ENCODE measurements around the gene ZNF335.
"Not testable (repeated sequence)": the region's sequence is repeated elsewhere in the genome, so short reads cannot be mapped to it uniquely, and the experiment has no call there.

The ZNF335 gene

DNA sequence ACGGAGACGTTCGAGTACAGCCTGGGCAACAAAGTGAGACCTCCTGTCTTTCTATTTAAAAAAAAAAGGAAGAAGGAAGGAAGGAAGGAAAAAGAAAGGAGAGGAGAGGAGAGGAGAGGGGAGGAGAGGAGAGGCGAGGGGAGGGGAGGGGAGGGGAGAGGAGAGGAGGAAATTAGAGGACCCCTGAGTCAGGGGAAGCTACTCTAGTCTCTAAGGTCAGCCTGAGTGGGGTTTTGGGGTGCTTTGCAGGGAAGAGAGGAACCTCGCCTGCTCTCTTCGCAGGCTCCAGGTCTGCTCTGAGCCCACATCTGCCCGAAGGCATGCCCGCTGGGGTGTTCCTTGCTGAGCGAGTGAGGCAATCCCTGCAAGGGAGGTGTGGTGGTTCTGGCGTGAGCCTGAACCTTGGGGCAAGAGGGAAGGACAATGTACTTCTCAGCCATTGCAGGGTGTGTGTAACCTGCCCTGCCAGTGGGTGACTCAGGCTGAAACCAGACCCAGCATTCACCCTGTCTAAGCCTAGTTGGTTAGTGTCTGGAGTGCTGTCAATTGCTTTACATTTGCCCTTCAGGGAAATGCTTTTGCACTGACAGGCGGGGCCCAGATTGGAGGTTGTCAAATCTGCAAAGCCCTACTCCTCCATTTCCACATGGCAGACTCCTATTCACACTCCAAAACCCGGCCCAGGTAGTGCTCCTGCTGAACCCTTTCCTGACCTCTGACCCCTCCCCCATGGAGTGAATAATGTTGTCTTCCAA, 21.4 kb upstream of the ZNF335 start:
- H3K36me3 ChIP-seq (ENCODE audit: control insufficient read depth in 1 of 2, insufficient read depth in 2 of 2, low read length in 2 of 2), result no peaks in the 10 kb centered on the region
- H3K27me3 ChIP-seq (ENCODE audit: control insufficient read depth in 1 of 2, insufficient read depth in 2 of 2, low read length in 2 of 2), result no peaks in the 10 kb centered on the region
- no peaks in the 10 kb centered on the region for H3K4me1 ChIP-seq (ENCODE audit: control insufficient read depth in 1 of 2, insufficient read depth in 2 of 2, low read length in 2 of 2)
- H3K9ac ChIP-seq (ENCODE audit: low read depth in 1 of 2, low read length in 2 of 2), result no peak overlapping the region
- no peaks in the 10 kb centered on the region for H3K9me3 ChIP-seq (ENCODE audit: control insufficient read depth in 1 of 2, low read length in 2 of 2)
- no peak overlapping the region for H3K4me3 ChIP-seq (ENCODE audit: low read depth in 1 of 2, low read length in 2 of 2)
- no peak overlapping the region for H3K27ac ChIP-seq (ENCODE audit: low read depth, low read length)

DNA sequence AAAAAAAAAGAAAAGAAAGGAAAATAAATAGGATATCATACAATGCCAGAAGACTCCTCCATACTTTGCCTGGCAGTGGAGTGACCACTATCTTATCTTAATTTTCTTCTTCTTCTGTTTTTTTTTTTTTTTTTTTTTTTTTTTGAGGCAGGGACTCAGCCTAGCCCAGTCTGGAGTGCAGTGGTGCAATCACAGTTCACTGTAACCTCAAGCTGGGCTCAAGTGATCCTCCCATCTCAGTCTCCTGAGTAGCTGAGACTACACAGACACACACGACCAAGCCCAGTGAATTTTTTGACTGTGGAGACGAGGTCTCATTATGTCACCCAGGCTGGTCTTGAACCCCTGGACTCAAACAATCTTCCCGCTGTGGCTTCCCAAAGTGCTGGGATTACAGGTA, 19.6 kb upstream of the ZNF335 start:
- no peak overlapping the region for H3K4me3 ChIP-seq (ENCODE audit: low read depth in 1 of 2, low read length in 2 of 2)
- no peak overlapping the region for H3K9ac ChIP-seq (ENCODE audit: low read depth in 1 of 2, low read length in 2 of 2)
- H3K27me3 ChIP-seq (ENCODE audit: control insufficient read depth in 1 of 2, insufficient read depth in 2 of 2, low read length in 2 of 2), result no peaks in the 10 kb centered on the region
- no peak overlapping the region for H3K27ac ChIP-seq (ENCODE audit: low read depth, low read length)
- no peaks in the 10 kb centered on the region for H3K9me3 ChIP-seq (ENCODE audit: control insufficient read depth in 1 of 2, low read length in 2 of 2)
- H3K4me1 ChIP-seq (ENCODE audit: control insufficient read depth in 1 of 2, insufficient read depth in 2 of 2, low read length in 2 of 2), result no peaks in the 10 kb centered on the region
- no peaks in the 10 kb centered on the region for H3K36me3 ChIP-seq (ENCODE audit: control insufficient read depth in 1 of 2, insufficient read depth in 2 of 2, low read length in 2 of 2)

DNA sequence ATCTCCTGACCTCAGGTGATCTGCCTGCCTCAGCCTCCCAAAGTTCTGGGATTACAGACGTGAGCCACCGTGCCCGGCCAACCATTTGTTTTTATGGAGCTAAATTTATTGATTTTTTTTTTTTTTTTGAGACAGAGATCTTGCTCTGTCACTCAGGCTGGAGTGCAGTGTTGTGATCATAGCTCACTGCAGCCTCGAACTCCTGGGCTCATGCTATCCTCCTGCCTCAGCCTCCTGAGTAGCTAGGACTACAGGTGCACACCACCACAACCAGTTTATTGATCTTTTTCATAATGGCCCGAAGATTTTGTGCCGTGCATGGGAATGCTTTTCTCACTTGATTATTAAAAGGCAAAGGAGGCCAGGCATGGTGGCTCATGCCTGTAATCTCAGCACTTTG, 16.8 kb upstream of the ZNF335 start:
- not testable (repeated sequence) for H3K9ac ChIP-seq (ENCODE audit: low read depth in 1 of 2, low read length in 2 of 2); H3K9me3 ChIP-seq (ENCODE audit: control insufficient read depth in 1 of 2, low read length in 2 of 2); H3K27ac ChIP-seq (ENCODE audit: low read depth, low read length); H3K4me3 ChIP-seq (ENCODE audit: low read depth in 1 of 2, low read length in 2 of 2); H3K4me1 ChIP-seq (ENCODE audit: control insufficient read depth in 1 of 2, insufficient read depth in 2 of 2, low read length in 2 of 2); H3K36me3 ChIP-seq (ENCODE audit: control insufficient read depth in 1 of 2, insufficient read depth in 2 of 2, low read length in 2 of 2); H3K27me3 ChIP-seq (ENCODE audit: control insufficient read depth in 1 of 2, insufficient read depth in 2 of 2, low read length in 2 of 2)

DNA sequence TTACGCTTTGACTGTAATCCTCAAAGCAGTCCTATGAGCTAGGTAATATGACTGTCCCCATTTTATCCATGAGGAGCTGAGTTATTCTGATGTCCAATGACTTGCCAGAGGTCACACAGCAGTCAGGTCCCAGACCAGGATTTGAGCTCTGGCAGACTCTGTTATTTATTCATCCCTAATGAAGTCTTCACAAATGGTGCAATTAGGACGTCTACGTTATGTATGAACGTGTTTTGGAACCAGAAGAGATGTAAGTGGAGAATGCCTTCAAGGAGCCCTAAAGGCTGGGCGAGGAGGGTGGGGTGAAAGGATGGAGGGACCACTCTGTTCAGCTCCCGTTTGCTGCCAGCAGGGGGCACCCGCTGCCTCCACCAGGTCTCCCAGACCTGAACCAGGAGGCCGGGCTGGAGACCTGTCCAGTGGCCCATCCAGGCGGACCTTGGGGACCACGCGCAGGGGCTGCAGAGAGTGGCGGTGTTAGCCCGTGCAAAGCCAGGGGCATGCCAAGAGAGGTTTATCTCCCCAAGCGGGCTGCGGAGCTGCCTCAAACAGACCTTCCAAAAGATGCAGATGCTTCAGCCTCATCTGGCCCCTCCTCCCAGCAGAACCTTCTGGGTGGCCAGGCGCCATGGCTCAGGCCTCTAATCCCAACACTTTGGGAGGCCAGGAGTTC, 15.2 kb upstream of the ZNF335 start:
- no peaks in the 10 kb centered on the region for H3K9me3 ChIP-seq (ENCODE audit: control insufficient read depth in 1 of 2, low read length in 2 of 2)
- H3K36me3 ChIP-seq (ENCODE audit: control insufficient read depth in 1 of 2, insufficient read depth in 2 of 2, low read length in 2 of 2), result no peaks in the 10 kb centered on the region
- H3K4me3 ChIP-seq (ENCODE audit: low read depth in 1 of 2, low read length in 2 of 2), result no peak overlapping the region
- H3K9ac ChIP-seq (ENCODE audit: low read depth in 1 of 2, low read length in 2 of 2), result no peak overlapping the region
- H3K27me3 ChIP-seq (ENCODE audit: control insufficient read depth in 1 of 2, insufficient read depth in 2 of 2, low read length in 2 of 2), result peaks cover 0 to 4% of the 10 kb centered on the region in 2 donors
- no peaks in the 10 kb centered on the region for H3K4me1 ChIP-seq (ENCODE audit: control insufficient read depth in 1 of 2, insufficient read depth in 2 of 2, low read length in 2 of 2)
- no peak overlapping the region for H3K27ac ChIP-seq (ENCODE audit: low read depth, low read length)

DNA sequence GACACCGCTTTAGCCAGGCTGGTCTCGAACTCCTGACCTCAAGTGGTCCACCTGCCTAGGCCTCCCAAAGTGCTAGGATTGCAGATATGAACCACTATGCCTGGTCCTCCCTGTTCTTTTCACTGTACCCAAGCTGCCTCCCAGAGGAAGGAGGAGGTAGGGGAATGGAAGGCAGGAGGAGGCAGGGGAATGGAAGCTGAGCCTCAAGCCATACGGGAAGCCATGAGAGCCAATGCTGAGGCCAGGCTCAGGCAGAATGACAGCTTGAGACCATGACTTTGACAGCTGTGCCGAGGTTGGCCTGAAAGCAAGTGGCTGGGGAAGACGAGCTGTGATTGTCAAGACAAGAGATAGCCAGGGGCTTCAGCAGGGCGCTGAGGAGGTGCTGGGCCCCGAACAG, 13.6 kb upstream of the ZNF335 start:
- Histone ChIP-seq H3K4me3 (ENCODE audit: low read depth in 1 of 2, low read length in 2 of 2) (no peak overlapping the region), H3K36me3 (ENCODE audit: control insufficient read depth in 1 of 2, insufficient read depth in 2 of 2, low read length in 2 of 2) (no peaks in the 10 kb centered on the region), H3K9me3 (ENCODE audit: control insufficient read depth in 1 of 2, low read length in 2 of 2) (no peaks in the 10 kb centered on the region), H3K4me1 (ENCODE audit: control insufficient read depth in 1 of 2, insufficient read depth in 2 of 2, low read length in 2 of 2) (no peaks in the 10 kb centered on the region), H3K27ac (ENCODE audit: low read depth, low read length) (no peak overlapping the region), H3K9ac (ENCODE audit: low read depth in 1 of 2, low read length in 2 of 2) (no peak overlapping the region), H3K27me3 (ENCODE audit: control insufficient read depth in 1 of 2, insufficient read depth in 2 of 2, low read length in 2 of 2) (peaks cover 0 to 4% of the 10 kb centered on the region in 2 donors)

DNA sequence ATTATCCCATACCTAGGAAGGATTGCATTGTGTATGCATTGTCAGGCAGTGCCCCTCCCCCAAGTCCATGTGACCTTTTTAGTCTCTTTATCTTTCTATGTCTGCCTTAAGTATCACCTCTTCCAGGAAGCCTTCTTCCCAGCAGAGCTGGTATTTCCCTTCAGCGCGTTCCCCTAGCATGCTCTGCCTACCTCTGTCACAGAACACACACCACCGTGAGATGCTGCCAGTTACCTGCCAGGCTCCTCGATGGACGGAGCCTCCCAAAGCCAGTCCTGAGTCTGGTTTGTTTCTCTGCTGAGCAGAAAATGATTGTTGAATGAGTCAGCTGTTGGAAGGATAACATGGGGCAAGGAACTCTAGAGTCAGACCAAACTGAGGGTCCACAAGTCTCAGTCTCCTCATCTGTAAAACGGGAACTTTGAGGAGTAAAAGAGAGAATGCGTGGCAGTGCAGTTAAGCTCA, 11.3 kb upstream of the ZNF335 start:
- H3K36me3 ChIP-seq (ENCODE audit: control insufficient read depth in 1 of 2, insufficient read depth in 2 of 2, low read length in 2 of 2), result no peaks in the 10 kb centered on the region

DNA sequence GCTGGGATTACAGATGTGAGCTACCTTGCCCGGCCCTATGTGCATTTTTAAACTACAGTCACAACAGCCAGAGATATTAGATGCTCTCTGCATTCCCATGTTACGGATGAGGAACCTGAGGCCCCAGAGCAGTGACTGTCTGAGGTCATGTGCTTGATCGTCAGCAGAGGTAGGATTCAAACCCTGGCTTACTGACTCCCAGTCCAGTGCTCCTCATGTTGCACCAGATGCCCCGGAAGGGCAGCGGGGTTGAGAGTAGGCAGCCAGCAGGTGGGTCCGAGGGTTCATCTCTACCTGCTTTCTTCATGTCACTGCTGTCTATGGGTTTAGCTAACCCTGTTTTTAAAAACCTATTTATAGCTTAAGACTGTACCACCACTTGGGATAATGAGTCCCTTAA, 9.3 kb upstream of the ZNF335 start:
- no peak overlapping the region for H3K9ac ChIP-seq (ENCODE audit: low read depth in 1 of 2, low read length in 2 of 2)
- H3K27ac ChIP-seq (ENCODE audit: low read depth, low read length), result no peak overlapping the region
- peaks cover 0 to 4% of the 10 kb centered on the region in 2 donors for H3K27me3 ChIP-seq (ENCODE audit: control insufficient read depth in 1 of 2, insufficient read depth in 2 of 2, low read length in 2 of 2)
- H3K4me1 ChIP-seq (ENCODE audit: control insufficient read depth in 1 of 2, insufficient read depth in 2 of 2, low read length in 2 of 2), result no peaks in the 10 kb centered on the region
- no peaks in the 10 kb centered on the region for H3K36me3 ChIP-seq (ENCODE audit: control insufficient read depth in 1 of 2, insufficient read depth in 2 of 2, low read length in 2 of 2)
- no peak overlapping the region for H3K4me3 ChIP-seq (ENCODE audit: low read depth in 1 of 2, low read length in 2 of 2)
- H3K9me3 ChIP-seq (ENCODE audit: control insufficient read depth in 1 of 2, low read length in 2 of 2), result no peaks in the 10 kb centered on the region

More for the DNA sequence above, 11.3 kb upstream of the ZNF335 start:
- Histone ChIP-seq H3K4me3 (ENCODE audit: low read depth in 1 of 2, low read length in 2 of 2) (no peak overlapping the region), H3K27me3 (ENCODE audit: control insufficient read depth in 1 of 2, insufficient read depth in 2 of 2, low read length in 2 of 2) (peaks cover 0 to 4% of the 10 kb centered on the region in 2 donors), H3K9ac (ENCODE audit: low read depth in 1 of 2, low read length in 2 of 2) (no peak overlapping the region), H3K27ac (ENCODE audit: low read depth, low read length) (no peak overlapping the region), H3K9me3 (ENCODE audit: control insufficient read depth in 1 of 2, low read length in 2 of 2) (no peaks in the 10 kb centered on the region), H3K4me1 (ENCODE audit: control insufficient read depth in 1 of 2, insufficient read depth in 2 of 2, low read length in 2 of 2) (no peaks in the 10 kb centered on the region)

DNA sequence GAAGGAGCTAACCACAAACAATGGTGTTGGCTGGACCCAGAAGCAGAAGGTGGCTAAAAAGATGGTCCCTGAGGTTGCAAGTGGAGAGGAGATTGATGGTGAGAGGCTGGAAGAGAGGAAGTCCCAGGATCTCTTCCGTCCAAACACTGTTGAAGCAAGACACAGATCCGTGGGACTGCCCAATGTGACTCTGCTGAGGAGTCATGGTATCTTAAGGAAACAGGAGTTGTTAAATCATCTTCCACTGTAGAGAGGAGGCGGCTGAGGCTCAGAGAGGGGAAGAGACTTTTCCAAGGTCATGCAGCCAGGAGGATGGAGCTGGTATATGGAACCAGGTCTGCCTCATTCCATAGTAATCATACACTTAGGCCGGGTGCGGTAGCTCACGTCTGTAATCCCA, 4.1 kb upstream of the ZNF335 start:
- Histone ChIP-seq H3K27ac (ENCODE audit: low read depth, low read length) (no peak overlapping the region), H3K27me3 (ENCODE audit: control insufficient read depth in 1 of 2, insufficient read depth in 2 of 2, low read length in 2 of 2) (no peaks in the 10 kb centered on the region), H3K36me3 (ENCODE audit: control insufficient read depth in 1 of 2, insufficient read depth in 2 of 2, low read length in 2 of 2) (no peaks in the 10 kb centered on the region), H3K4me1 (ENCODE audit: control insufficient read depth in 1 of 2, insufficient read depth in 2 of 2, low read length in 2 of 2) (peaks cover 0 to 6% of the 10 kb centered on the region in 2 donors), H3K9me3 (ENCODE audit: control insufficient read depth in 1 of 2, low read length in 2 of 2) (no peaks in the 10 kb centered on the region), H3K4me3 (ENCODE audit: low read depth in 1 of 2, low read length in 2 of 2) (no peak overlapping the region), H3K9ac (ENCODE audit: low read depth in 1 of 2, low read length in 2 of 2) (no peak overlapping the region)

DNA sequence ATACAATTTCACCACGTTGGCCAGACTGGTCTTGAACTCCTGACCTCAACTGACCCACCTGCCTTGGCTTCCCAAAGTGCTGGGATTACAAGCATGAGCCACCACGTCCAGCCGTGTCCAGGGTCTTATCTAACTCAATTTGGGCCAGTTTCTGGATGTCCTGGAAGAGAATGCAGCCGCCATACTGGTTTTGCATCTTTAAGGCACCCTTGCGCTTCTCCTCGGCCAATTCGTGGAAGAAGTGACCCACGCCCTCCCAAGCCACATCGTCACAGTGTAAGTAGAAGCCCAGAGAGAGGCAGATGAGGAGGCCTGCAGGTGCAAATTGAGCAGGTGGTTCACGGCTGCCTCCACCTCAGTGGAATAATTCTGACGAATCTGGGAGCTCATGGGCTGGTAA, 3.7 kb upstream of the ZNF335 start:
- Histone ChIP-seq H3K4me1 (ENCODE audit: control insufficient read depth in 1 of 2, insufficient read depth in 2 of 2, low read length in 2 of 2) (peaks cover 1 to 10% of the 10 kb centered on the region in 2 donors), H3K36me3 (ENCODE audit: control insufficient read depth in 1 of 2, insufficient read depth in 2 of 2, low read length in 2 of 2) (no peaks in the 10 kb centered on the region), H3K27ac (ENCODE audit: low read depth, low read length) (no peak overlapping the region), H3K27me3 (ENCODE audit: control insufficient read depth in 1 of 2, insufficient read depth in 2 of 2, low read length in 2 of 2) (no peaks in the 10 kb centered on the region), H3K4me3 (ENCODE audit: low read depth in 1 of 2, low read length in 2 of 2) (no peak overlapping the region), H3K9ac (ENCODE audit: low read depth in 1 of 2, low read length in 2 of 2) (no peak overlapping the region), H3K9me3 (ENCODE audit: control insufficient read depth in 1 of 2, low read length in 2 of 2) (no peaks in the 10 kb centered on the region)

DNA sequence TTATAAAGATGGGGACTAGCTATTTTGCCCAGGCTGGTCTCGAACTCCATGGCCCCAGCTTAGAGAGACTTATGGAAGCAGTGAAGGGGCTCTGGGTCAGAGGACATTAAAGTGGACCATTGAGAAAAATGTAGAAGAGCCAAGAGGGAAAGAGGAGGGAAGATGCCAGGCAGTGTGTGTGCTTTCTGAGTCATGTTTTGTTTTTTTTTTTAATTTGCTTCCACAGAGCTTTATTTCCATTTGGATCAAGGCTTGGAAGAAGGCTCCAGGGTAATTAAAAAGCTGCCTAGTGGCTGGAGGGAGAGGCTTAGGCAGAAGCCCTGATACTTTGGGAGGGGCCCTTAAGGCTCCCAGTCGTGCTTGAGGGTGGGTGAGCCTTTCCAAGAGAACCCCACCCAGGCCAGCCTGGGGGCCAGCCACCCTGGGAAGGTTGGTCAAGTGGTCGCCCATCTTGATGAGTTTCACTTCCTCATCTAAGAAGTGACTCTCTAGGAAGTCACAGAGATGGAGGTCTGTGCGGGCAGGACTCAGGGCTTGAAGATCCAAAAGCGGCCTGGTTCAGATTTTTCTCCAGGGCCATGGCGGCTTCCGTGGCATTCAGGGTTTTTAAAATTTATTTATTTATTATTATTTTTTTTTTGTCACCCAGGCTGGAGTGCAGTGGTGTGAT, 3.0 kb upstream of the ZNF335 start:
- H3K4me3 ChIP-seq (ENCODE audit: low read depth in 1 of 2, low read length in 2 of 2), result no peak overlapping the region
- no peaks in the 10 kb centered on the region for H3K36me3 ChIP-seq (ENCODE audit: control insufficient read depth in 1 of 2, insufficient read depth in 2 of 2, low read length in 2 of 2)
- peaks cover 8 to 17% of the 10 kb centered on the region in 2 donors for H3K4me1 ChIP-seq (ENCODE audit: control insufficient read depth in 1 of 2, insufficient read depth in 2 of 2, low read length in 2 of 2)
- H3K27me3 ChIP-seq (ENCODE audit: control insufficient read depth in 1 of 2, insufficient read depth in 2 of 2, low read length in 2 of 2), result no peaks in the 10 kb centered on the region
- H3K9me3 ChIP-seq (ENCODE audit: control insufficient read depth in 1 of 2, low read length in 2 of 2), result no peaks in the 10 kb centered on the region
- H3K27ac ChIP-seq (ENCODE audit: low read depth, low read length), result no peak overlapping the region
- H3K9ac ChIP-seq (ENCODE audit: low read depth in 1 of 2, low read length in 2 of 2), result no peak overlapping the region

All from duodenal mucosa (tissue), 2 donors.